IMR-90 (cell line): ENCODE results near the gene BTBD9. TPM values are rescaled to one million over a fixed set of nuclear protein-coding genes. Genes with fewer than 3 reads are reported as not detected.

Experiments
- ATAC-seq: fragments of 200-7000 bp; cut with Tn5 transposase; 2 replicates; pipeline ENCODE4 v1.9.1; 2020; ENCODE audit warnings: low read depth, mild to moderate bottlenecking, moderate library complexity
- BruUV-seq: library from RNA; stranded (reverse); fragments of 400-500 nt; replicated peaks from 2 replicates; lab custom pipeline; 2021; lab: Mats Ljungman, UMichigan
- CTCF ChIA-PET: fragments of 300-600 bp; formaldehyde crosslinking; extraction: SDS; loops from one replicate; lab custom pipeline; 2021; ENCODE audit warnings: antibody characterized with exemption; lab: Yijun Ruan, JAX
- POLR2A ChIA-PET: fragments of 300-600 bp; sonication (Branson Sonifier 250); formaldehyde crosslinking; loops from one replicate; lab custom pipeline; 2022; ENCODE audit warnings: antibody characterized with exemption; ENCODE audit not compliant: unreplicated experiment; lab: Charles Lee
- DNase-seq: peaks from one replicate; pipeline ENCODE4 v3.0.0; 2013
- H2AFZ ChIP-seq: replicated peaks from 2 replicates; pipeline ENCODE3; 2013; ENCODE audit warnings: low read length, mild to moderate bottlenecking; ENCODE audit not compliant: poor library complexity
- H2AK5ac ChIP-seq: 2 replicates; pipeline ENCODE4 v1.6.1; 2013; ENCODE audit warnings: low read depth, low read length, inconsistent platforms
- H2AK9ac ChIP-seq: replicated peaks from 2 replicates; pipeline ENCODE3; 2013; ENCODE audit warnings: mild to moderate bottlenecking, low read depth, low read length, moderate library complexity; ENCODE audit not compliant: poor library complexity
- H2BK120ac ChIP-seq: 2 replicates; pipeline ENCODE4 v1.6.1; 2013; ENCODE audit warnings: low read depth, low read length, inconsistent platforms
- H2BK15ac ChIP-seq: 3 replicates; pipeline ENCODE4 v1.6.1; 2013; ENCODE audit warnings: low read depth, low read length, inconsistent platforms
- H2BK20ac ChIP-seq: 2 replicates; pipeline ENCODE4 v1.6.1; 2013; ENCODE audit warnings: low read depth, mild to moderate bottlenecking, inconsistent platforms, low read length, moderate library complexity
- H2BK5ac ChIP-seq: 2 replicates; pipeline ENCODE4 v1.6.1; 2013; ENCODE audit warnings: mild to moderate bottlenecking, low read depth, low read length, inconsistent platforms; ENCODE audit not compliant: poor library complexity, severe bottlenecking
- H3K14ac ChIP-seq: replicated peaks from 2 replicates; pipeline ENCODE4 v1.6.1; 2013; ENCODE audit warnings: low read depth, low read length, inconsistent platforms
- H3K18ac ChIP-seq: 2 replicates; pipeline ENCODE4 v1.6.1; 2013; ENCODE audit warnings: low read depth, low read length, control low read depth
- H3K23ac ChIP-seq: 2 replicates; pipeline ENCODE4 v1.6.1; 2013; ENCODE audit warnings: low read depth, low read length, inconsistent platforms
- H3K27ac ChIP-seq: 2 replicates; pipeline ENCODE4 v1.5.1; 2013; ENCODE audit warnings: mild to moderate bottlenecking, control low read depth, low read length; ENCODE audit not compliant: insufficient read depth
- H3K27me3 ChIP-seq: 2 replicates; pipeline ENCODE4 v1.6.1; 2013; ENCODE audit warnings: low read length; ENCODE audit not compliant: control insufficient read depth, insufficient read depth
- H3K36me3 ChIP-seq: 2 replicates; pipeline ENCODE4 v1.6.1; 2013; ENCODE audit warnings: low read length, mixed read lengths; ENCODE audit not compliant: control insufficient read depth, insufficient read depth
- H3K4ac ChIP-seq: 2 replicates; pipeline ENCODE4 v1.6.1; 2013; ENCODE audit warnings: low read depth, low read length, inconsistent platforms
- H3K4me1 ChIP-seq: 2 replicates; pipeline ENCODE4 v1.6.1; 2013; ENCODE audit warnings: low read length, mixed read lengths; ENCODE audit not compliant: control insufficient read depth, insufficient read depth
- H3K4me2 ChIP-seq: 2 replicates; pipeline ENCODE4 v1.6.1; 2013; ENCODE audit warnings: low read depth, mild to moderate bottlenecking, control low read depth, low read length, moderate library complexity
- H3K4me3 ChIP-seq: 2 replicates; pipeline ENCODE4 v1.5.1; 2013; ENCODE audit warnings: low read depth, mild to moderate bottlenecking, control low read depth, low read length, moderate library complexity; ENCODE audit not compliant: insufficient read depth
- H3K56ac ChIP-seq: 2 replicates; pipeline ENCODE4 v1.6.1; 2013; ENCODE audit warnings: low read length, inconsistent platforms; ENCODE audit not compliant: insufficient read depth; ENCODE audit errors: extremely low read depth
- H3K79me1 ChIP-seq, 2 experiments: 2 replicates each; pipeline ENCODE4 v1.6.1; 2013; ENCODE audit warnings: low read length in 2 of 2, inconsistent platforms in 1 of 2, low read depth in 1 of 2
- H3K9ac ChIP-seq: 2 replicates; pipeline ENCODE4 v1.6.1; 2013; ENCODE audit warnings: low read depth, low read length, control low read depth
- H3K9me1 ChIP-seq: 2 replicates; pipeline ENCODE4 v1.6.1; 2013; ENCODE audit warnings: low read length, inconsistent platforms; ENCODE audit not compliant: insufficient read depth
- H3K9me3 ChIP-seq: 2 replicates; pipeline ENCODE4 v1.6.1; 2013; ENCODE audit warnings: low read length; ENCODE audit not compliant: control insufficient read depth, insufficient read depth
- H4K20me1 ChIP-seq: 2 replicates; pipeline ENCODE4 v1.6.1; 2013; ENCODE audit warnings: low read length, inconsistent platforms; ENCODE audit not compliant: insufficient read depth
- H4K5ac ChIP-seq: 2 replicates; pipeline ENCODE4 v1.6.1; 2013; ENCODE audit warnings: mild to moderate bottlenecking, low read depth, low read length, control low read depth
- H4K8ac ChIP-seq, 2 experiments: 2 replicates each; pipeline ENCODE4 v1.6.1; 2013; ENCODE audit warnings: low read depth in 2 of 2, low read length in 2 of 2, control low read depth in 1 of 2, inconsistent platforms in 1 of 2
- H4K91ac ChIP-seq: 2 replicates; pipeline ENCODE4 v1.6.1; 2013; ENCODE audit warnings: low read depth, low read length, inconsistent platforms; ENCODE audit not compliant: insufficient read depth
- BHLHE40 ChIP-seq: fragments of 150-350 bp; IDR thresholded peaks from 2 replicates; pipeline ENCODE4 v1.6.1; 2016; ENCODE audit warnings: mild to moderate bottlenecking, low read depth, low read length
- CEBPB ChIP-seq: IDR thresholded peaks from 2 replicates; pipeline ENCODE4 v1.6.1; 2012; ENCODE audit warnings: low read depth, low read length, improper control_type of control experiment
- CHD1 ChIP-seq: IDR thresholded peaks from 2 replicates; pipeline ENCODE4 v1.6.1; 2012; ENCODE audit warnings: low read depth, low read length, improper control_type of control experiment
- FOS ChIP-seq: fragments of 150-350 bp; IDR thresholded peaks from 2 replicates; pipeline ENCODE4 v1.6.1; 2016; ENCODE audit warnings: low read depth, low read length
- MAFK ChIP-seq: IDR thresholded peaks from 2 replicates; pipeline ENCODE4 v1.6.1; 2012; ENCODE audit warnings: low read depth, low read length, improper control_type of control experiment
- MAZ ChIP-seq: IDR thresholded peaks from 2 replicates; pipeline ENCODE4 v1.6.1; 2012; ENCODE audit warnings: low read depth, mild to moderate bottlenecking, low read length, improper control_type of control experiment, moderate library complexity, borderline replicate concordance
- MXI1 ChIP-seq: IDR thresholded peaks from 2 replicates; pipeline ENCODE4 v1.6.1; 2012; ENCODE audit warnings: low read depth, mild to moderate bottlenecking, low read length, moderate library complexity, borderline replicate concordance
- NFE2L2 ChIP-seq: fragments of 150-350 bp; IDR thresholded peaks from 2 replicates; pipeline ENCODE4 v1.6.1; 2016; ENCODE audit warnings: low read depth, mild to moderate bottlenecking, low read length
- POLR2A ChIP-seq: IDR thresholded peaks from 2 replicates; pipeline ENCODE4 v1.6.1; 2012; ENCODE audit warnings: mild to moderate bottlenecking, low read depth, low read length
- RAD21 ChIP-seq: IDR thresholded peaks from 2 replicates; pipeline ENCODE4 v1.6.1; 2012; ENCODE audit warnings: low read length, improper control_type of control experiment
- RCOR1 ChIP-seq: IDR thresholded peaks from 2 replicates; pipeline ENCODE4 v1.6.1; 2012; ENCODE audit warnings: mild to moderate bottlenecking, low read length, improper control_type of control experiment; ENCODE audit not compliant: insufficient replicate concordance
- RFX5 ChIP-seq: IDR thresholded peaks from 2 replicates; pipeline ENCODE4 v1.8.0; 2012; ENCODE audit warnings: low read depth, mild to moderate bottlenecking, low read length, moderate library complexity
- SMC3 ChIP-seq: fragments of 150-350 bp; IDR thresholded peaks from 2 replicates; pipeline ENCODE4 v1.6.1; 2016; ENCODE audit warnings: low read depth, mild to moderate bottlenecking, antibody characterized with exemption, low read length, moderate library complexity
- WGBS, 2 experiments: methylation state at CpG; one replicate each; pipeline versions ENCODE4 v1.1.5 to v1.1.7; 2013; ENCODE audit warnings: missing lambda C conversion rate in 2 of 2; ENCODE audit not compliant: insufficient read length in 1 of 2; ENCODE audit errors: extremely low coverage in 2 of 2; 5-methylcytosine and 5-hydroxymethylcytosine counted together
- dilution Hi-C: fragments of 300-500 bp; cut with HindIII; formaldehyde crosslinking; loops from one replicate; pipeline ENCODE4 v1.14.3; 2018; ENCODE audit warnings: low sequenced_read_pairs; ENCODE audit not compliant: unreplicated experiment
- in situ Hi-C: fragments of 300-500 bp; cut with MboI; formaldehyde crosslinking; loops from 3 replicates; pipeline ENCODE4 v1.14.3; 2019; ENCODE audit warnings: low sequenced_read_pairs, inconsistent platforms, mixed read lengths
- intact Hi-C: fragments of 100-400 bp; cut with micrococcal nuclease; formaldehyde crosslinking; loops from 2 replicates; pipeline ENCODE4 v1.10.0; 2022
- polyA plus RNA-seq, 3 experiments: library from polyadenylated mRNA; depleted of rRNA; stranded (reverse); fragments of >200 nt; gene quantifications; 2 replicates each; pipeline ENCODE4 v1.2.3, GENCODE V29; 2012; ENCODE audit warnings: low replicate concordance in 1 of 3
- total RNA-seq: library from RNA; depleted of rRNA; stranded (reverse); fragments of >200 nt; gene quantifications from 2 replicates; pipeline ENCODE4 v1.2.3, GENCODE V29; 2012
- TF ChIP-seq, protein P1 (sequence below): fragments of 150-350 bp; IDR thresholded peaks from 2 replicates; pipeline ENCODE4 v1.6.1; 2016; ENCODE audit warnings: low read depth, mild to moderate bottlenecking, low read length, moderate library complexity, borderline replicate concordance
- TF ChIP-seq, protein P2 (sequence below): fragments of 150-350 bp; IDR thresholded peaks from 2 replicates; pipeline ENCODE4 v1.6.1; 2017; ENCODE audit warnings: mild to moderate bottlenecking, antibody characterized with exemption, low read length, low read depth
- TF ChIP-seq, protein P3 (sequence below): conservative IDR thresholded peaks from 2 replicates; pipeline ENCODE4 v1.5.1; 2012; ENCODE audit warnings: mild to moderate bottlenecking, low read depth, low read length, improper control_type of control experiment

BTBD9 gene
- total and polyA plus RNA-seq, 2 of the 4 experiments (the other 2 are of a cell fraction) = 4.1 to 22.0 TPM

DNA sequence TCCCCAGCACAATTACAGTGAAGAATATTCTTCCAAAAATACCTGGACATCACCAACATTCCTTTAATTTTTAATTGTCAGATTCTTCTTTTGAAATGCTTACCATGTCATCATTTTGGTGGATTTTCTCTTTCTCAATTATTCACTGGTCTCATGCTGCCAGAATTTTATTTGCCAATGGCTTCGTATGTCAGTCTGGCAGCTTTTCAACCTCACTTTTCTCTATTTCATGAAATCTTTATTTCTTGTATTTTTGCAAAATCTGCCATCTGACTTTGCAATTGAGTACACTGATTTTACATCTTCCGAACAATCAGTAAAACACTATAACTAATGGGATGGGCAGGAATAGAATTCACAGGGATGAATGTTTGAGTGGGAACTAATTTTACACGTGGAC is 84.1 kb downstream of the BTBD9 start:
- H2BK15ac ChIP-seq = no peak overlapping the region
- ATAC-seq = no peak
- CTCF ChIA-PET = no interaction called here
- no peak overlapping the region for H3K23ac ChIP-seq
- DNase-seq = no peak
- H3K9ac ChIP-seq = no peak overlapping the region
- in situ Hi-C loops = no loop called here
- no peaks in the 10 kb centered on the region; a peak in 1 of 4 replicates for H3K79me1 ChIP-seq
- no peak overlapping the region for H4K91ac ChIP-seq
- intact Hi-C loops = no loop called here
- WGBS, 2 experiments = 100% methylated on average over 1 of the region's 3 CpGs; no CpG with 5 or more reads in 1 of the 2 experiments
- no peaks in the 10 kb centered on the region for H3K36me3 ChIP-seq
- no peak overlapping the region for H4K5ac ChIP-seq
- no peak overlapping the region for H3K18ac ChIP-seq
- dilution Hi-C loops = no loop called here
- no TSS peak for BruUV-seq
- no peak overlapping the region for H3K4ac ChIP-seq
- TF ChIP-seq FOS = no peak
- no peak for TF ChIP-seq MXI1
- no peak for TF ChIP-seq RFX5
- TF ChIP-seq CHD1 = no peak
- TF ChIP-seq CEBPB = no peak
- TF ChIP-seq RAD21 = no peak
- TF ChIP-seq, protein P1, sequence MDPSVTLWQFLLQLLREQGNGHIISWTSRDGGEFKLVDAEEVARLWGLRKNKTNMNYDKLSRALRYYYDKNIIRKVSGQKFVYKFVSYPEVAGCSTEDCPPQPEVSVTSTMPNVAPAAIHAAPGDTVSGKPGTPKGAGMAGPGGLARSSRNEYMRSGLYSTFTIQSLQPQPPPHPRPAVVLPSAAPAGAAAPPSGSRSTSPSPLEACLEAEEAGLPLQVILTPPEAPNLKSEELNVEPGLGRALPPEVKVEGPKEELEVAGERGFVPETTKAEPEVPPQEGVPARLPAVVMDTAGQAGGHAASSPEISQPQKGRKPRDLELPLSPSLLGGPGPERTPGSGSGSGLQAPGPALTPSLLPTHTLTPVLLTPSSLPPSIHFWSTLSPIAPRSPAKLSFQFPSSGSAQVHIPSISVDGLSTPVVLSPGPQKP = no peak
- TF ChIP-seq SMC3 = no peak
- TF ChIP-seq MAZ = no peak
- TF ChIP-seq RCOR1 = no peak
- TF ChIP-seq BHLHE40 = no peak
- no peak for TF ChIP-seq POLR2A
- TF ChIP-seq NFE2L2 = no peak
- TF ChIP-seq, protein P2, sequence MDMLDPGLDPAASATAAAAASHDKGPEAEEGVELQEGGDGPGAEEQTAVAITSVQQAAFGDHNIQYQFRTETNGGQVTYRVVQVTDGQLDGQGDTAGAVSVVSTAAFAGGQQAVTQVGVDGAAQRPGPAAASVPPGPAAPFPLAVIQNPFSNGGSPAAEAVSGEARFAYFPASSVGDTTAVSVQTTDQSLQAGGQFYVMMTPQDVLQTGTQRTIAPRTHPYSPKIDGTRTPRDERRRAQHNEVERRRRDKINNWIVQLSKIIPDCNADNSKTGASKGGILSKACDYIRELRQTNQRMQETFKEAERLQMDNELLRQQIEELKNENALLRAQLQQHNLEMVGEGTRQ = no peak
- TF ChIP-seq MAFK = no peak
- TF ChIP-seq, protein P3, sequence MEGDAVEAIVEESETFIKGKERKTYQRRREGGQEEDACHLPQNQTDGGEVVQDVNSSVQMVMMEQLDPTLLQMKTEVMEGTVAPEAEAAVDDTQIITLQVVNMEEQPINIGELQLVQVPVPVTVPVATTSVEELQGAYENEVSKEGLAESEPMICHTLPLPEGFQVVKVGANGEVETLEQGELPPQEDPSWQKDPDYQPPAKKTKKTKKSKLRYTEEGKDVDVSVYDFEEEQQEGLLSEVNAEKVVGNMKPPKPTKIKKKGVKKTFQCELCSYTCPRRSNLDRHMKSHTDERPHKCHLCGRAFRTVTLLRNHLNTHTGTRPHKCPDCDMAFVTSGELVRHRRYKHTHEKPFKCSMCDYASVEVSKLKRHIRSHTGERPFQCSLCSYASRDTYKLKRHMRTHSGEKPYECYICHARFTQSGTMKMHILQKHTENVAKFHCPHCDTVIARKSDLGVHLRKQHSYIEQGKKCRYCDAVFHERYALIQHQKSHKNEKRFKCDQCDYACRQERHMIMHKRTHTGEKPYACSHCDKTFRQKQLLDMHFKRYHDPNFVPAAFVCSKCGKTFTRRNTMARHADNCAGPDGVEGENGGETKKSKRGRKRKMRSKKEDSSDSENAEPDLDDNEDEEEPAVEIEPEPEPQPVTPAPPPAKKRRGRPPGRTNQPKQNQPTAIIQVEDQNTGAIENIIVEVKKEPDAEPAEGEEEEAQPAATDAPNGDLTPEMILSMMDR = no peak
- no peak overlapping the region for H4K8ac ChIP-seq
- H3K4me3 ChIP-seq = no peak overlapping the region
- H3K27ac ChIP-seq = no peak overlapping the region
- H2BK120ac ChIP-seq = no peak overlapping the region
- POLR2A ChIA-PET = no interaction called here
- H3K9me1 ChIP-seq = 0 out of 2 replicates have a peak, but pooled peaks cover 2% of the 10 kb centered on the region
- no peak overlapping the region for H3K56ac ChIP-seq
- no peak overlapping the region for H2AK5ac ChIP-seq
- H3K4me1 ChIP-seq = peaks cover 2% of the 10 kb centered on the region; the same call in 1 of the 2 replicates
- no peak overlapping the region for H2BK5ac ChIP-seq
- no peaks in the 10 kb centered on the region for H4K20me1 ChIP-seq
- no peak overlapping the region for H2BK20ac ChIP-seq
- no peak overlapping the region for H3K14ac ChIP-seq
- H2AK9ac ChIP-seq = no peak overlapping the region
- H2AFZ ChIP-seq = no peak overlapping the region
- no peaks in the 10 kb centered on the region for H3K27me3 ChIP-seq
- no peaks in the 10 kb centered on the region for H3K9me3 ChIP-seq
- no peak overlapping the region for H3K4me2 ChIP-seq
